ENCODE data around the gene STX18. TPM values are rescaled to one million over a fixed set of nuclear protein-coding genes. Genes with fewer than 3 reads are reported as not detected.
A peak's percentile ranks its signal among the peaks of the same experiment; 100 is the strongest.
"Not testable (repeated sequence)": the region's sequence is repeated elsewhere in the genome, so short reads cannot be mapped to it uniquely, and the experiment has no call there.

Gene STX18
- total RNA-seq, 2 experiments from 2014 or later = 20.2 to 23.2 TPM

GRCh38 chr4:4472344-4472958, 69.4 kb downstream of the STX18 start:
- H3K27me3 Mint-ChIP-seq = no peaks in the 10 kb centered on the region
- H3K4me3 Mint-ChIP-seq = no peak overlapping the region
- H3K27ac Mint-ChIP-seq = no peak overlapping the region
- H3K4me1 Mint-ChIP-seq (ENCODE audit: low read depth) = peaks cover 9% of the 10 kb centered on the region
- peaks cover 18% of the 10 kb centered on the region for H3K36me3 Mint-ChIP-seq
- ChIA-PET CTCF (interaction anchor here (1.3 kb wide), 1 partner anchor 15 kb away, joined by 6 read pairs; no protein-coding TSS in a partner anchor), POLR2A (no interaction called here)
- no peak for DNase-seq
- H3K9me3 Mint-ChIP-seq = no peaks in the 10 kb centered on the region
- intact Hi-C loops (cut with micrococcal nuclease) = no loop called here

GRCh38 chr4:4471195-4471594, 70.7 kb downstream of the STX18 start:
- Mint-ChIP-seq H3K27me3 (no peaks in the 10 kb centered on the region), H3K36me3 (peaks cover 30% of the 10 kb centered on the region), H3K4me1 (ENCODE audit: low read depth) (peaks cover 9% of the 10 kb centered on the region), H3K4me3 (no peak overlapping the region), H3K9me3 (no peaks in the 10 kb centered on the region), H3K27ac (no peak overlapping the region)
- POLR2A ChIA-PET = no interaction called here
- DNase-seq = no peak
- CTCF ChIA-PET = interaction anchor here (1.3 kb wide), 1 partner anchor 17 kb away, joined by 4 read pairs; no protein-coding TSS in a partner anchor
- intact Hi-C loops (cut with micrococcal nuclease) = no loop called here

GRCh38 chr4:4470208-4470607, 71.6 kb downstream of the STX18 start:
- no peak for DNase-seq
- Mint-ChIP-seq H3K27ac (no peak overlapping the region), H3K4me1 (ENCODE audit: low read depth) (peaks cover 9% of the 10 kb centered on the region), H3K9me3 (peaks cover 3% of the 10 kb centered on the region), H3K36me3 (peaks cover 40% of the 10 kb centered on the region), H3K4me3 (no peak overlapping the region), H3K27me3 (no peaks in the 10 kb centered on the region)
- POLR2A ChIA-PET = no interaction called here
- CTCF ChIA-PET = no interaction called here
- intact Hi-C loops (cut with micrococcal nuclease) = no loop called here

- H3K4me3 Mint-ChIP-seq; DNase-seq; H3K9me3 Mint-ChIP-seq; H3K27me3 Mint-ChIP-seq; POLR2A ChIA-PET; intact Hi-C loops (cut with micrococcal nuclease); H3K27ac Mint-ChIP-seq: not testable (repeated sequence)
- Mint-ChIP-seq H3K36me3 (peaks cover 52% of the 10 kb centered on the region), H3K4me1 (ENCODE audit: low read depth) (peaks cover 39% of the 10 kb centered on the region)
- CTCF ChIA-PET = interaction anchor here (0.9 to 1.8 kb wide), 2 partner anchors 21 to 23 kb away, joined by 4 read pairs; no protein-coding TSS in a partner anchor
These were observed 76.6 kb downstream of the STX18 start for GRCh38 chr4:4465238-4465637.

GRCh38 chr4:4462970-4463369, 78.9 kb downstream of the STX18 start:
- intact Hi-C loops (cut with micrococcal nuclease) = loop anchor here (2.0 kb wide), 1 partner anchor 30 kb away; no protein-coding TSS in a partner anchor
- H3K27me3 Mint-ChIP-seq = no peaks in the 10 kb centered on the region
- no peak overlapping the region for H3K4me3 Mint-ChIP-seq
- DNase-seq = no peak
- H3K27ac Mint-ChIP-seq = peak overlapping the region; percentile 74
- peaks cover 41% of the 10 kb centered on the region for H3K36me3 Mint-ChIP-seq
- CTCF ChIA-PET = no interaction called here
- peaks cover 43% of the 10 kb centered on the region for H3K4me1 Mint-ChIP-seq (ENCODE audit: low read depth)
- POLR2A ChIA-PET = no interaction called here
- H3K9me3 Mint-ChIP-seq = peaks cover 8% of the 10 kb centered on the region

GRCh38 chr4:4461850-4462249, 80.0 kb downstream of the STX18 start:
- Mint-ChIP-seq H3K27ac (peak overlapping the region; percentile 74), H3K4me1 (ENCODE audit: low read depth) (peaks cover 43% of the 10 kb centered on the region), H3K36me3 (peaks cover 37% of the 10 kb centered on the region), H3K27me3 (no peaks in the 10 kb centered on the region), H3K9me3 (peaks cover 8% of the 10 kb centered on the region), H3K4me3 (peak overlapping the region; percentile 42)
- intact Hi-C loops (cut with micrococcal nuclease) = loop anchor here (2.0 kb wide), 2 partner anchors 25 to 31 kb away; no protein-coding TSS in a partner anchor
- DNase-seq = peak; percentile 80
- ChIA-PET CTCF (no interaction called here), POLR2A (interaction anchor here (0.6 kb wide), 1 partner anchor 12 kb away, joined by 3 read pairs; no protein-coding TSS in a partner anchor)

- Mint-ChIP-seq H3K27me3 (no peaks in the 10 kb centered on the region), H3K9me3 (peaks cover 8% of the 10 kb centered on the region), H3K36me3 (peaks cover 34% of the 10 kb centered on the region), H3K4me3 (no peak overlapping the region), H3K27ac (peak overlapping the region; percentile 74), H3K4me1 (ENCODE audit: low read depth) (peaks cover 43% of the 10 kb centered on the region)
- DNase-seq = no peak
- intact Hi-C loops (cut with micrococcal nuclease) = loop anchor here (2.0 kb wide), 1 partner anchor 24 kb away; no protein-coding TSS in a partner anchor
- POLR2A ChIA-PET = no interaction called here
- CTCF ChIA-PET = no interaction called here
These were observed 80.7 kb downstream of the STX18 start for GRCh38 chr4:4461178-4461577.

GRCh38 chr4:4460759-4461158, 81.1 kb downstream of the STX18 start:
- peaks cover 43% of the 10 kb centered on the region for H3K4me1 Mint-ChIP-seq (ENCODE audit: low read depth)
- intact Hi-C loops (cut with micrococcal nuclease) = loop anchor here (2.0 kb wide), 1 partner anchor 24 kb away; no protein-coding TSS in a partner anchor
- H3K9me3 Mint-ChIP-seq = peaks cover 8% of the 10 kb centered on the region
- no peak overlapping the region for H3K4me3 Mint-ChIP-seq
- H3K27me3 Mint-ChIP-seq = no peaks in the 10 kb centered on the region
- peaks cover 30% of the 10 kb centered on the region for H3K36me3 Mint-ChIP-seq
- ChIA-PET CTCF (no interaction called here), POLR2A (no interaction called here)
- peak overlapping the region; percentile 30 for H3K27ac Mint-ChIP-seq
- DNase-seq = peak; percentile 55

GRCh38 chr4:4459181-4459580, 82.7 kb downstream of the STX18 start:
- Mint-ChIP-seq H3K27me3 (no peaks in the 10 kb centered on the region), H3K9me3 (no peaks in the 10 kb centered on the region), H3K36me3 (peaks cover 21% of the 10 kb centered on the region), H3K27ac (no peak overlapping the region), H3K4me3 (no peak overlapping the region), H3K4me1 (ENCODE audit: low read depth) (peaks cover 36% of the 10 kb centered on the region)
- CTCF ChIA-PET = no interaction called here
- POLR2A ChIA-PET = no interaction called here
- intact Hi-C loops (cut with micrococcal nuclease) = no loop called here
- no peak for DNase-seq

GRCh38 chr4:4457803-4458553, 83.9 kb downstream of the STX18 start:
- H3K27me3 Mint-ChIP-seq = no peaks in the 10 kb centered on the region
- intact Hi-C loops (cut with micrococcal nuclease) = no loop called here

GRCh38 chr4:4456816-4457578, 84.9 kb downstream of the STX18 start:
- ChIA-PET CTCF (no interaction called here), POLR2A (interaction anchor here (0.6 kb wide), 1 partner anchor 22 kb away, joined by 3 read pairs; no protein-coding TSS in a partner anchor)
- H3K27ac Mint-ChIP-seq = no peak overlapping the region
- H3K4me1 Mint-ChIP-seq (ENCODE audit: low read depth) = peaks cover 21% of the 10 kb centered on the region
- H3K4me3 Mint-ChIP-seq = no peak overlapping the region
- intact Hi-C loops (cut with micrococcal nuclease) = no loop called here
- DNase-seq = no peak
- H3K27me3 Mint-ChIP-seq = no peaks in the 10 kb centered on the region
- H3K9me3 Mint-ChIP-seq = no peaks in the 10 kb centered on the region
- H3K36me3 Mint-ChIP-seq = peaks cover 34% of the 10 kb centered on the region

More at GRCh38 chr4:4457803-4458553, 83.9 kb downstream of the STX18 start:
- ChIA-PET CTCF (no interaction called here), POLR2A (no interaction called here)
- H3K36me3 Mint-ChIP-seq = peaks cover 28% of the 10 kb centered on the region
- DNase-seq = no peak
- no peak overlapping the region for H3K27ac Mint-ChIP-seq
- H3K4me3 Mint-ChIP-seq = no peak overlapping the region
- no peaks in the 10 kb centered on the region for H3K9me3 Mint-ChIP-seq
- H3K4me1 Mint-ChIP-seq (ENCODE audit: low read depth) = peaks cover 31% of the 10 kb centered on the region

- intact Hi-C loops (cut with micrococcal nuclease) = no loop called here
- ChIA-PET POLR2A (interaction anchor here (0.6 kb wide), 1 partner anchor 23 kb away, joined by 3 read pairs; no protein-coding TSS in a partner anchor), CTCF (no interaction called here)
- no peak overlapping the region for H3K4me3 Mint-ChIP-seq
- no peak overlapping the region for H3K27ac Mint-ChIP-seq
- no peaks in the 10 kb centered on the region for H3K27me3 Mint-ChIP-seq
- no peak for DNase-seq
- peaks cover 15% of the 10 kb centered on the region for H3K4me1 Mint-ChIP-seq (ENCODE audit: low read depth)
- peaks cover 37% of the 10 kb centered on the region for H3K36me3 Mint-ChIP-seq
- no peaks in the 10 kb centered on the region for H3K9me3 Mint-ChIP-seq
These were observed 85.5 kb downstream of the STX18 start for GRCh38 chr4:4456351-4456750.

Data from activated CD4-positive, alpha-beta memory T cell treated with anti-CD3 and anti-CD28 coated beads for 36 hours (primary cell).